Measurements from ENCODE around the gene KAT6B. TPM values are rescaled to one million over a fixed set of nuclear protein-coding genes. Genes with fewer than 3 reads are reported as not detected.

KAT6B gene
- total RNA-seq, 1 donor from 2014 or later, result 18.1 TPM

GRCh38 chr10:75071756-75072155 lies 245.4 kb downstream of the KAT6B start:
- Mint-ChIP-seq H3K4me1 (ENCODE audit: unreplicated experiment) (peaks cover 9% of the 10 kb centered on the region), H3K27me3 (ENCODE audit: unreplicated experiment) (peaks cover 6% of the 10 kb centered on the region), H3K36me3 (ENCODE audit: low read depth, unreplicated experiment) (no peaks in the 10 kb centered on the region), H3K9me3 (ENCODE audit: unreplicated experiment) (no peaks in the 10 kb centered on the region), H3K27ac (ENCODE audit: unreplicated experiment) (no peak overlapping the region), H3K4me3 (ENCODE audit: unreplicated experiment) (no peak overlapping the region)
- no peak for TF ChIP-seq CTCF (IDR thresholded peaks at IDR 0.05; ENCODE audit: unreplicated experiment)
- DNase-seq (ENCODE audit: low spot score), result no peak

GRCh38 chr10:75072727-75073126 lies 246.3 kb downstream of the KAT6B start:
- Mint-ChIP-seq H3K4me3 (ENCODE audit: unreplicated experiment) (no peak overlapping the region), H3K9me3 (ENCODE audit: unreplicated experiment) (no peaks in the 10 kb centered on the region), H3K27ac (ENCODE audit: unreplicated experiment) (no peak overlapping the region), H3K36me3 (ENCODE audit: low read depth, unreplicated experiment) (no peaks in the 10 kb centered on the region), H3K4me1 (ENCODE audit: unreplicated experiment) (peaks cover 9% of the 10 kb centered on the region), H3K27me3 (ENCODE audit: unreplicated experiment) (peaks cover 4% of the 10 kb centered on the region)
- no peak for TF ChIP-seq CTCF (IDR thresholded peaks at IDR 0.05; ENCODE audit: unreplicated experiment)
- DNase-seq (ENCODE audit: low spot score), result no peak

GRCh38 chr10:75073442-75073841 lies 247.0 kb downstream of the KAT6B start:
- DNase-seq (ENCODE audit: low spot score), result no peak
- no peak for TF ChIP-seq CTCF (IDR thresholded peaks at IDR 0.05; ENCODE audit: unreplicated experiment)
- Mint-ChIP-seq H3K36me3 (ENCODE audit: low read depth, unreplicated experiment) (no peaks in the 10 kb centered on the region), H3K9me3 (ENCODE audit: unreplicated experiment) (no peaks in the 10 kb centered on the region), H3K27ac (ENCODE audit: unreplicated experiment) (no peak overlapping the region), H3K27me3 (ENCODE audit: unreplicated experiment) (peaks cover 4% of the 10 kb centered on the region), H3K4me1 (ENCODE audit: unreplicated experiment) (peaks cover 9% of the 10 kb centered on the region), H3K4me3 (ENCODE audit: unreplicated experiment) (no peak overlapping the region)

- Mint-ChIP-seq H3K4me3 (ENCODE audit: unreplicated experiment) (no peak overlapping the region), H3K27ac (ENCODE audit: unreplicated experiment) (no peak overlapping the region), H3K27me3 (ENCODE audit: unreplicated experiment) (peaks cover 4% of the 10 kb centered on the region), H3K9me3 (ENCODE audit: unreplicated experiment) (no peaks in the 10 kb centered on the region), H3K36me3 (ENCODE audit: low read depth, unreplicated experiment) (no peaks in the 10 kb centered on the region), H3K4me1 (ENCODE audit: unreplicated experiment) (peaks cover 11% of the 10 kb centered on the region)
- no peak for TF ChIP-seq CTCF (IDR thresholded peaks at IDR 0.05; ENCODE audit: unreplicated experiment)
- DNase-seq (ENCODE audit: low spot score), result no peak
Measured at GRCh38 chr10:75074711-75075445, 248.5 kb downstream of the KAT6B start.

- H3K27ac Mint-ChIP-seq (ENCODE audit: unreplicated experiment), result no peak overlapping the region
- H3K36me3 Mint-ChIP-seq (ENCODE audit: low read depth, unreplicated experiment), result no peaks in the 10 kb centered on the region
- no peaks in the 10 kb centered on the region for H3K9me3 Mint-ChIP-seq (ENCODE audit: unreplicated experiment)
- no peak overlapping the region for H3K4me3 Mint-ChIP-seq (ENCODE audit: unreplicated experiment)
- DNase-seq (ENCODE audit: low spot score), result no peak
- peaks cover 7% of the 10 kb centered on the region for H3K27me3 Mint-ChIP-seq (ENCODE audit: unreplicated experiment)
- H3K4me1 Mint-ChIP-seq (ENCODE audit: unreplicated experiment), result peaks cover 10% of the 10 kb centered on the region
- no peak for TF ChIP-seq CTCF (IDR thresholded peaks at IDR 0.05; ENCODE audit: unreplicated experiment)
Measured at GRCh38 chr10:75076348-75076747, 249.9 kb downstream of the KAT6B start.

Measured in endothelial cell (in vitro differentiated cells).